SIG-M5 treated with dmso at 0.1 percent for 504 hours (cell line): ENCODE results near the gene GALNT3.

Experiments
- DNase-seq: peaks from one replicate; lab custom pipeline; 2025; ENCODE audit not compliant: unreplicated experiment; lab: John Stamatoyannopoulos, UW

The GALNT3 gene

GRCh38 chr2:165746501-165746900 is 47.5 kb downstream of the GALNT3 start:
- DNase-seq = no peak

- no peak for DNase-seq
Measured at GRCh38 chr2:165745916-165746315, 48.1 kb downstream of the GALNT3 start.

GRCh38 chr2:165743442-165743841 is 50.6 kb downstream of the GALNT3 start:
- DNase-seq = peak; percentile 84

GRCh38 chr2:165725421-165725820 is 68.6 kb downstream of the GALNT3 start:
- DNase-seq = no peak

GRCh38 chr2:165720511-165720910 is 73.5 kb downstream of the GALNT3 start:
- DNase-seq = no peak

GRCh38 chr2:165718610-165719210 is 75.3 kb downstream of the GALNT3 start:
- no peak for DNase-seq

GRCh38 chr2:165716091-165716490 is 78.0 kb downstream of the GALNT3 start:
- DNase-seq = no peak

- no peak for DNase-seq
Measured at GRCh38 chr2:165706960-165707487, 87.0 kb downstream of the GALNT3 start.

GRCh38 chr2:165701147-165701546 is 92.9 kb downstream of the GALNT3 start:
- no peak for DNase-seq

- no peak for DNase-seq
Measured at GRCh38 chr2:165700531-165700930, 93.5 kb downstream of the GALNT3 start.

- DNase-seq = no peak
Measured at GRCh38 chr2:165699946-165700345, 94.1 kb downstream of the GALNT3 start.

GRCh38 chr2:165698444-165698884 is 95.6 kb downstream of the GALNT3 start:
- DNase-seq = peak; percentile 61

GRCh38 chr2:165697748-165698443 is 96.2 kb downstream of the GALNT3 start:
- DNase-seq = no peak
